ENCODE results near the gene SEMA5A. TPM values are rescaled to one million over a fixed set of nuclear protein-coding genes. Genes with fewer than 3 reads are reported as not detected.

The SEMA5A gene
- total RNA-seq, 3 donors from 2014 or later, result 20.3 to 43.8 (median 33.6) TPM

DNA sequence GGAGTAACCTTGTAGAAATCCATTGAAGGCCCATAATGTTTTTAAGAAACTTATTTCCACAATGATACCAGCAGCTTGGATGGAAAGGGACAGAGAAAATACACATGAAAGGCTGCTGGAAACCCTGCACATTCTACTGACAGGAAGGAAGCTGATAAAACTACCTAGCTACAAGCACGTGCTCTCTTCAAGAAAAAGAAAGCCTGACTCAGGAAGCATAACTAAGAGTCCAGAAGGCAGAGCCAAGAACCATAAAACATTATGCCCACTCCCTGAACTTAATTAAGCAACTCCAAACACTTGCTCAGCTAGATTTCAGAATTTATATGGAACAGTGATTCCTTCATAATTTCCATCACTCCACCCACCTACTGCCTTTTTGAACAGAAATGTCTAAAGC, 430.8 kb downstream of the SEMA5A start:
- Histone ChIP-seq H3K4me3 (no peak overlapping the region), H3K9me3 (no peaks in the 10 kb centered on the region), H3K36me3 (ENCODE audit: low read depth) (no peaks in the 10 kb centered on the region), H3K4me1 (ENCODE audit: low read depth) (no peaks in the 10 kb centered on the region)
- ATAC-seq (peak; percentile 58), DNase-seq (no peak)
- TF ChIP-seq, protein P1, sequence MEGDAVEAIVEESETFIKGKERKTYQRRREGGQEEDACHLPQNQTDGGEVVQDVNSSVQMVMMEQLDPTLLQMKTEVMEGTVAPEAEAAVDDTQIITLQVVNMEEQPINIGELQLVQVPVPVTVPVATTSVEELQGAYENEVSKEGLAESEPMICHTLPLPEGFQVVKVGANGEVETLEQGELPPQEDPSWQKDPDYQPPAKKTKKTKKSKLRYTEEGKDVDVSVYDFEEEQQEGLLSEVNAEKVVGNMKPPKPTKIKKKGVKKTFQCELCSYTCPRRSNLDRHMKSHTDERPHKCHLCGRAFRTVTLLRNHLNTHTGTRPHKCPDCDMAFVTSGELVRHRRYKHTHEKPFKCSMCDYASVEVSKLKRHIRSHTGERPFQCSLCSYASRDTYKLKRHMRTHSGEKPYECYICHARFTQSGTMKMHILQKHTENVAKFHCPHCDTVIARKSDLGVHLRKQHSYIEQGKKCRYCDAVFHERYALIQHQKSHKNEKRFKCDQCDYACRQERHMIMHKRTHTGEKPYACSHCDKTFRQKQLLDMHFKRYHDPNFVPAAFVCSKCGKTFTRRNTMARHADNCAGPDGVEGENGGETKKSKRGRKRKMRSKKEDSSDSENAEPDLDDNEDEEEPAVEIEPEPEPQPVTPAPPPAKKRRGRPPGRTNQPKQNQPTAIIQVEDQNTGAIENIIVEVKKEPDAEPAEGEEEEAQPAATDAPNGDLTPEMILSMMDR (IDR thresholded peaks at IDR 0.05), result no peak
- intact Hi-C loops (cut with DNase I, micrococcal nuclease), result no loop called here

DNA sequence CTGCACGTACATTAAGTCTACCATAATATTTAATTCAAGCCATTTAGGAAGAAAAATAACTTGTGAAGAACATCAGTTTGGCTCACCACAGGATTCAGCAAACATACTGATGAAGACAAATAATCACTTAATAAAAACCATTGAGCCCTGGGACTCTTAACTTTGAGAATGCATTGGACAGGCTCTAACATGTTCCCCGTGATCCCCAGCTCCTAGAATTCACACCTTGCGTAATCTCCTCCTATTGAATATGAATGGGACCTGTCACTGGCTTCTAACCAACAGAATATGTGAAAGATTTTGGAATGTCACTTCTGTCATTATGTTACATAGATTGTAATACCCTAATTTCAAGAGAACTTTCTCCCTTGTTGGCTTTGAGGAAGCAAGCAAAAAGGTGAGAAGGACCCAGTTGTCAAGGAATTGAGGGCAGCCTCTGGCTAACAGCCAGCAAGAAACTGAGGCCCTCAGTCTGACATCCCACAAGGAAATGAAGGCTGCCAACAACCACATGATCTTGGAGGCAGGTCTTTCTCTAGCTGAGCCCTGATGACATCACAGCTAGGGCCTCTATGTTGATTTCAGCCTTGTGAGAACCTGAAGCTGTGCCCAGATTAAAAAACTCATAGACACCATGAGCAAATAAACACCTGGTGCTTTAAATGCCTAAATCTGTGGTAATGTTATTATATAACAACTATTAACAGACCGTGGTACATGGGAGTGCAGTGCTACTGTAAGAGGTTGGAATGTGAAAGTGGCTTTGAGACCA, 433.2 kb downstream of the SEMA5A start:
- ATAC-seq (no peak), DNase-seq (no peak)
- Histone ChIP-seq H3K9me3 (no peaks in the 10 kb centered on the region), H3K4me1 (ENCODE audit: low read depth) (no peaks in the 10 kb centered on the region), H3K36me3 (ENCODE audit: low read depth) (no peaks in the 10 kb centered on the region), H3K4me3 (no peak overlapping the region)
- TF ChIP-seq, protein P1 (IDR thresholded peaks at IDR 0.05), result no peak
- intact Hi-C loops (cut with DNase I, micrococcal nuclease), result no loop called here

DNA sequence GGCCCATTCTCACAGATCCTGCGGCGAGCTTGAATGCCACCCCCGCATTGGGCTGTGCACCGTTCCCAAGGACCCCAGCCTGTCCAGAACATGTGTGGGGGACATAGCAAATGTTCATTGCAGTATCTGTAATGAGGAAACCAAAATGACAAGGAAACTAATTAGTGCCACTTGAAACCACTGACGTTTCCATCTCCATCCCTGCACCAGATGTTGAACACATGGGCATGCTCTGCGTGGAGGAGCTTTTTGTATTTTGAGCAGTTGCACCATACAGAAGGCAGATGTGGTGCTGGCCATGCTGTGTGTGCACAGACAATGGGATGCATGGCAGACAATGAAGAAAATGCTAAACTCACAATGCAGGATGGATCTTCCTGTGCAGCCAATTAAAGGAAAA, 437.7 kb downstream of the SEMA5A start:
- intact Hi-C loops (cut with DNase I, micrococcal nuclease), result no loop called here
- DNase-seq, result no peak

DNA sequence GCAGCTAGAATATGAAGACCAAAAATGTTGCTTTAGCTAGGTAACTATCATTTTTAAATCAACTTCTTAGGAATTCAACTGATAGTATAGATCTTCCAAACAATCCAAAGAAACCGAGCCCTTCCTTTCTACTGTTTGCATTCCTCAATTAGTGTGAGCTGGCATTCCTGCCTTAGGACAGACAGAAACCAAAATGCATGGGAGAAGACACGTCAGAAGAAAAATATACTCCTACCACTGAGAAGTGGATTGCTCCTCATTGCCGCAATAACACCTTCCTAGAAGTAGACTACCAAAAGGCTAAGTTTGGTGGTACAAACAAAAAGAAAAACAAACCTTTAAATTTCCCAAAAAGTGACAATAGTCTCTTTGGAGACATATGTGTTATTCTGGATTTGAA, 440.0 kb downstream of the SEMA5A start:
- H3K9me3 ChIP-seq, result no peaks in the 10 kb centered on the region
- no peak overlapping the region for H3K4me3 ChIP-seq
- TF ChIP-seq, protein P1 (IDR thresholded peaks at IDR 0.05), result no peak
- ATAC-seq (no peak), DNase-seq (no peak)
- intact Hi-C loops (cut with DNase I, micrococcal nuclease), result no loop called here
- no peaks in the 10 kb centered on the region for H3K36me3 ChIP-seq (ENCODE audit: low read depth)
- no peaks in the 10 kb centered on the region for H3K4me1 ChIP-seq (ENCODE audit: low read depth)

More for the DNA sequence above, 437.7 kb downstream of the SEMA5A start:
- Histone ChIP-seq H3K4me1 (ENCODE audit: low read depth) (no peaks in the 10 kb centered on the region), H3K4me3 (no peak overlapping the region), H3K9me3 (no peaks in the 10 kb centered on the region), H3K36me3 (ENCODE audit: low read depth) (no peaks in the 10 kb centered on the region)
- no peak for ATAC-seq
- TF ChIP-seq, protein P1 (IDR thresholded peaks at IDR 0.05), result no peak

DNA sequence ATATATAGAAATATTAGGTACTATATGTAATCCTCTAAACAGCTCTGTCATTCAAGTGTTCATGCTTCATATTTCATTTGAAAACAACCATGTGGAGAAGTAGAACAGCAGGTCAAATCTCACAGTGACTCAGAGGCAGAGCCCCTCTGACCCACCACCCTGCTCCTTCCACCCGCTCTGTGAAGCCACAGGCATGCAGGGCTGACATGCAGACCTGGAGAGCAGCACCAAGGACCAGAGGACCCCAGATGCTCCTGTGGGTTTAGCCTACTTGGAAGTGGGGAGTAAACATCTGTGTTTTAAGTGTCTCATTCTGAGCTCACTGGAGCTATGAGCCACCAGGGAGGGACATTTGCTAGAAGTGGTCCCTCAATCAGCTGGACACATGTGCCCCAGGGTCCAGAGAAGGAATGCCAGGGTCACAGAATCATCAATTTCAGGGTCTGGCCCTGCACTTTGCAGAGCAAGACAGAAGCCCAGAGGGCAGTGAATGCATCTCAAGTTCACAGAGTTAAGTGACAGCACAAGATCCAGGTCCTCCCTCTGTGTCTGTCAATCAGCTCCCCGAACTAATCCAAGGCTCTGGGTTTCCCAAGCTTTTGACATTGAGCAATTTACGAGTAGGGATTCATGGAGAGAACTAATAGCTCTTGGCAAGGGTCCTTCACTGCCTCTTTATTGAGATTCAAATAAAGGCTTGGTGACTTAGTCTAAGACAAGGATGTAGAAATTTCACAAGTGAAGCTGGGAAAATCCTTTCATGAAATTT, 441.1 kb downstream of the SEMA5A start:
- H3K4me3 ChIP-seq, result no peak overlapping the region
- ATAC-seq, result no peak
- H3K36me3 ChIP-seq (ENCODE audit: low read depth), result no peaks in the 10 kb centered on the region
- DNase-seq, result no peak
- intact Hi-C loops (cut with DNase I, micrococcal nuclease), result no loop called here
- TF ChIP-seq, protein P1 (IDR thresholded peaks at IDR 0.05), result no peak
- H3K9me3 ChIP-seq, result no peaks in the 10 kb centered on the region
- H3K4me1 ChIP-seq (ENCODE audit: low read depth), result no peaks in the 10 kb centered on the region
